K562 (cell line): ENCODE data around the gene COQ2. TPM values are rescaled to one million over a fixed set of nuclear protein-coding genes. Genes with fewer than 3 reads are reported as not detected.

Experiments used
- ATF2 ChIP-seq: sonication (generic); formaldehyde crosslinking; IDR thresholded peaks from 2 replicates; pipeline ENCODE4 v1.8.1; 2022; ENCODE audit warnings: missing genetic modification reagents
- BRD9 ChIP-seq: fragments of 450-650 bp; IDR thresholded peaks from 2 replicates; pipeline ENCODE4 v1.6.1; 2018; ENCODE audit warnings: low read depth; ENCODE audit not compliant: partially characterized antibody
- BRF1 ChIP-seq: IDR thresholded peaks from 3 replicates; pipeline ENCODE4 v1.6.1; 2011; ENCODE audit warnings: borderline replicate concordance, mild to moderate bottlenecking; ENCODE audit not compliant: insufficient read length; ENCODE audit errors: extremely low read depth
- GMEB1 ChIP-seq: fragments of 250-450 bp; sonication (Bioruptor Pico); IDR thresholded peaks from 2 replicates; pipeline ENCODE4 v1.4.0; 2020; ENCODE audit warnings: mild to moderate bottlenecking
- HCFC1 ChIP-seq: IDR thresholded peaks from 2 replicates; pipeline ENCODE4 v1.6.1; 2012; ENCODE audit warnings: low read depth, low read length, improper control_type of control experiment
- HDAC3 ChIP-seq: fragments of 450-650 bp; IDR thresholded peaks from 2 replicates; pipeline ENCODE4 v1.6.1; 2018; ENCODE audit warnings: borderline replicate concordance, mild to moderate bottlenecking, moderate library complexity; ENCODE audit not compliant: partially characterized antibody
- NCOA2 ChIP-seq, 2 experiments: fragments of 450-650 bp; IDR thresholded peaks; 2 replicates each; pipeline ENCODE4 v1.6.1; 2018; ENCODE audit warnings: mild to moderate bottlenecking in 2 of 2, moderate library complexity in 1 of 2; ENCODE audit not compliant: partially characterized antibody in 2 of 2
- OTX1 ChIP-seq: fragments of 450-650 bp; formaldehyde crosslinking; IDR thresholded peaks from 2 replicates; pipeline ENCODE4 v1.4.0; 2022; ENCODE audit warnings: mild to moderate bottlenecking
- PHF20 ChIP-seq: fragments of 450-650 bp; IDR thresholded peaks from 2 replicates; pipeline ENCODE4 v1.6.1; 2018; ENCODE audit not compliant: partially characterized antibody
- PPARD ChIP-seq: fragments of 250-450 bp; sonication (Bioruptor Pico); IDR thresholded peaks from 2 replicates; pipeline ENCODE4 v1.8.0; 2022; ENCODE audit warnings: inconsistent platforms, mild to moderate bottlenecking, moderate library complexity
- SMAD2 ChIP-seq: fragments of 150-350 bp; IDR thresholded peaks from 2 replicates; pipeline ENCODE4 v1.6.1; 2014; ENCODE audit warnings: low read depth, mild to moderate bottlenecking, low read length
- SP2 ChIP-seq: IDR thresholded peaks from 2 replicates; pipeline ENCODE4 v1.6.1; 2011; ENCODE audit warnings: mild to moderate bottlenecking, low read depth, low read length, moderate library complexity; ENCODE audit not compliant: poor library complexity, severe bottlenecking; ENCODE audit errors: extremely low read depth
- TCF7 ChIP-seq: sonication (generic); IDR thresholded peaks from 2 replicates; pipeline ENCODE4 v1.6.1; 2016; ENCODE audit warnings: antibody characterized with exemption, borderline replicate concordance
- ZC3H4 ChIP-seq: sonication (generic); formaldehyde crosslinking; IDR thresholded peaks from 2 replicates; pipeline ENCODE4 v1.9.0; 2021; ENCODE audit warnings: missing genetic modification reagents, borderline replicate concordance
- ZFP91 ChIP-seq: sonication (generic); formaldehyde crosslinking; IDR thresholded peaks from 2 replicates; pipeline ENCODE4 v1.8.0; 2022; ENCODE audit warnings: mild to moderate bottlenecking, missing genetic modification reagents
- ZNF175 ChIP-seq: fragments of 200-800 bp; sonication (Bioruptor generic); IDR thresholded peaks from 2 replicates; pipeline ENCODE4 v1.6.1; 2016; ENCODE audit warnings: low read depth, mild to moderate bottlenecking, missing genetic modification characterization, missing compliant biosample characterization
- ZNF316 ChIP-seq: fragments of 450-650 bp; IDR thresholded peaks from 2 replicates; pipeline ENCODE4 v1.6.1; 2016
- ZNF354B ChIP-seq: fragments of 250-450 bp; sonication (Bioruptor Pico); IDR thresholded peaks from 2 replicates; pipeline ENCODE4 v1.4.0; 2020
- ZNF398 ChIP-seq: fragments of 250-450 bp; sonication (Bioruptor Pico); IDR thresholded peaks from 2 replicates; pipeline ENCODE4 v1.8.0; 2021; ENCODE audit warnings: moderate library complexity, mild to moderate bottlenecking, inconsistent platforms
- ZNF699 ChIP-seq: fragments of 250-450 bp; sonication (Bioruptor Pico); IDR thresholded peaks from 2 replicates; pipeline ENCODE4 v1.8.0; 2021; ENCODE audit warnings: mild to moderate bottlenecking, moderate library complexity; ENCODE audit not compliant: insufficient replicate concordance
- ZNF764 ChIP-seq: fragments of 250-450 bp; sonication (Bioruptor Pico); IDR thresholded peaks from 2 replicates; pipeline ENCODE4 v1.4.0; 2020; ENCODE audit warnings: low read depth, mild to moderate bottlenecking, moderate library complexity
- polyA plus RNA-seq, 8 experiments: library from polyadenylated mRNA; depleted of rRNA in 4 of 8; stranded (reverse) in 5 of 8; unstranded in 3 of 8; fragments of >200 nt; fragmentation: Nextera tagmentation in 2 of 8; fragmentation: Illumina TruSeq in 1 of 8; extraction: Ambion mirVana in 2 of 8; extraction: Trizol in 1 of 8; gene quantifications; 2 replicates each; pipeline versions ENCODE4 v1.2.1 to v1.2.3, GENCODE V29; 2011 to 2014; ENCODE audit warnings: inconsistent platforms in 1 of 8, missing spikeins in 1 of 8
- total RNA-seq, 7 experiments: library from RNA; depleted of rRNA in 6 of 7; stranded (reverse); fragments of >200 nt in 6 of 7; fragmentation: Illumina TruSeq in 2 of 7; extraction: Trizol in 2 of 7; gene quantifications; 2 replicates each; pipeline versions ENCODE4 v1.2.1 to v1.2.3, GENCODE V29; 2011 to 2021; ENCODE audit warnings: low replicate concordance in 1 of 7

The COQ2 gene
- total and polyA plus RNA-seq, 9 of the 15 experiments (the other 6 are each of a cell fraction or from before 2014, with no cell fraction given) = 1.9 to 13.5 (median 11.8) TPM

- TF ChIP-seq PHF20 = no peak
- TF ChIP-seq ZNF699 (CRISPR knock-in tag) = no peak
- no peak for TF ChIP-seq BRD9
- TF ChIP-seq ZNF354B (CRISPR knock-in tag) = no peak
- TF ChIP-seq TCF7 = no peak
- peak; percentile 54; the same call in 1 of the 2 replicates for TF ChIP-seq GMEB1 (CRISPR knock-in tag)
- TF ChIP-seq ZNF316 = no peak
- TF ChIP-seq NCOA2 (IDR thresholded peaks at IDR 0.05; ENCODE audit: partially characterized antibody in 2 of 2) = no peak
- no peak; the same call in 1 of the 2 replicates for TF ChIP-seq ZNF175
- no peak for TF ChIP-seq ZNF764
- no peak for TF ChIP-seq ZNF398 (CRISPR knock-in tag)
- TF ChIP-seq OTX1 (CRISPR knock-in tag) = no peak
- TF ChIP-seq HCFC1 = no peak; the same call in 1 of the 2 replicates
- TF ChIP-seq ATF2 = peak; percentile 82
- TF ChIP-seq ZFP91 (CRISPR knock-in tag) = 0 out of 2 replicates have a peak, but pooled peaks have one; percentile 17
- TF ChIP-seq SMAD2 = no peak
- TF ChIP-seq PPARD (CRISPR knock-in tag) = no peak
- no peak for TF ChIP-seq BRF1
- TF ChIP-seq HDAC3 = no peak
- TF ChIP-seq ZC3H4 (CRISPR knock-in tag) = peak; percentile 58; the same call in 1 of the 2 replicates
- no peak for TF ChIP-seq SP2
These were observed at the start of gene COQ2 (continued) for GRCh38 chr4:83284193-83285054.
